ENCODE results near the gene STEEP1. TPM values are rescaled to one million over a fixed set of nuclear protein-coding genes. Genes with fewer than 3 reads are reported as not detected.

The STEEP1 gene
- total RNA-seq, 1 experiment from 2014 or later = 30.4 TPM

DNA sequence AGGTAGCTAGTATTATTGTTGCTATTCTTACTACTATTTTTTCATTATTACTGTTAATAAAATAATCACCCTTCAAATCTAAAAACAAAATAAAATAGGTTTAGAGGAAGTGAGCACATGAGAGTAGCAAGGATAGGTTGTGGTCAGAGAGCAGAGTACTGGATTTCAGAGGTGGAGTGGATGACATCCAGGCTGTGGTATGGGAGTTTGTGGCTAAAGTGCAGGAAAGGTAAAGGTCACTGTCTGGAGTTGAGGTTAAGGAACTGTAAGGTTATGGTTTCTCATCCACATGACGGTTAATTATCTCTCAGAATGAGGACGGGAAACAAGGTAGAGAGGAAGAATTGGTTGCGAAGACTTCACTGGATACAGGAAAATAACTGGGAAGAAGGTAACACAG, 27.7 kb downstream of the STEEP1 start:
- Histone ChIP-seq H3K14ac (ENCODE audit: insufficient read depth, low read length) (no peak overlapping the region), H3K56ac (ENCODE audit: insufficient read length, low read depth, low read length) (no peak overlapping the region), H3K23ac (ENCODE audit: insufficient read length, low read depth, low read length) (no peak overlapping the region), H2AFZ (ENCODE audit: low read length) (no peak overlapping the region), H3K9me3 (ENCODE audit: control insufficient read depth, low read depth, low read length) (peaks cover 28% of the 10 kb centered on the region), H3K9ac (ENCODE audit: extremely low read depth, insufficient read length, low read length) (no peak overlapping the region), H4K91ac (ENCODE audit: insufficient read length, low read depth, low read length) (no peak overlapping the region), H3K18ac (ENCODE audit: insufficient read length, low read depth, low read length) (no peak overlapping the region), H2BK5ac (ENCODE audit: insufficient read length, low read length) (no peak overlapping the region), H3K4me2 (ENCODE audit: insufficient read depth, insufficient read length, low read length) (no peak overlapping the region), H2BK120ac (ENCODE audit: low read depth, low read length, poor library complexity, severe bottlenecking) (no peak overlapping the region), H3K79me2 (ENCODE audit: insufficient read depth, low read length) (no peaks in the 10 kb centered on the region), H2AK5ac (ENCODE audit: insufficient read length, low read length) (no peak overlapping the region), H3T11ph (ENCODE audit: low read length) (no peak overlapping the region), H2BK12ac (ENCODE audit: insufficient read length, low read depth, low read length) (no peak overlapping the region), H4K5ac (ENCODE audit: insufficient read length, low read depth, low read length) (no peak overlapping the region), H4K20me1 (ENCODE audit: control insufficient read depth, insufficient read depth, insufficient read length) (no peaks in the 10 kb centered on the region), H2BK15ac (ENCODE audit: low read depth, low read length) (no peak overlapping the region), H2BK20ac (ENCODE audit: low read depth, low read length, poor library complexity, severe bottlenecking) (no peak overlapping the region), H3K27me3 (ENCODE audit: insufficient read depth, low read length) (no peaks in the 10 kb centered on the region), H4K8ac (replicated peaks; ENCODE audit: insufficient read length, low read depth, low read length) (no peak overlapping the region), H3K4ac (ENCODE audit: low read depth, low read length) (no peak overlapping the region), H3K23me2 (ENCODE audit: insufficient read length, low read depth, low read length, poor library complexity, severe bottlenecking) (no peaks in the 10 kb centered on the region), H3K4me1 (ENCODE audit: insufficient read depth, low read length) (no peaks in the 10 kb centered on the region; the same call in 1 of the 2 replicates), H3K27ac (ENCODE audit: insufficient read length, low read depth, low read length) (no peak overlapping the region), H3K79me1 (ENCODE audit: insufficient read depth, low read depth, low read length, poor library complexity, severe bottlenecking) (no peaks in the 10 kb centered on the region)
- Mint-ChIP-seq H3K36me3 (ENCODE audit: insufficient read depth in 1 of 3, low read depth in 3 of 3) (peaks cover 9 to 46% (median 16%) of the 10 kb centered on the region in 3 experiments; a peak in 6 of 7 replicates), H3K9me3 (peaks cover 54 to 56% of the 10 kb centered on the region in 2 experiments), H3K27me3 (ENCODE audit: low read depth) (no peaks in the 10 kb centered on the region), H3K4me3 (no peak overlapping the region), H3K27ac (no peak overlapping the region), H3K4me1 (peaks cover 0 to 8% of the 10 kb centered on the region in 2 experiments; a peak in 1 of 4 replicates)
- TF ChIP-seq, protein P1, sequence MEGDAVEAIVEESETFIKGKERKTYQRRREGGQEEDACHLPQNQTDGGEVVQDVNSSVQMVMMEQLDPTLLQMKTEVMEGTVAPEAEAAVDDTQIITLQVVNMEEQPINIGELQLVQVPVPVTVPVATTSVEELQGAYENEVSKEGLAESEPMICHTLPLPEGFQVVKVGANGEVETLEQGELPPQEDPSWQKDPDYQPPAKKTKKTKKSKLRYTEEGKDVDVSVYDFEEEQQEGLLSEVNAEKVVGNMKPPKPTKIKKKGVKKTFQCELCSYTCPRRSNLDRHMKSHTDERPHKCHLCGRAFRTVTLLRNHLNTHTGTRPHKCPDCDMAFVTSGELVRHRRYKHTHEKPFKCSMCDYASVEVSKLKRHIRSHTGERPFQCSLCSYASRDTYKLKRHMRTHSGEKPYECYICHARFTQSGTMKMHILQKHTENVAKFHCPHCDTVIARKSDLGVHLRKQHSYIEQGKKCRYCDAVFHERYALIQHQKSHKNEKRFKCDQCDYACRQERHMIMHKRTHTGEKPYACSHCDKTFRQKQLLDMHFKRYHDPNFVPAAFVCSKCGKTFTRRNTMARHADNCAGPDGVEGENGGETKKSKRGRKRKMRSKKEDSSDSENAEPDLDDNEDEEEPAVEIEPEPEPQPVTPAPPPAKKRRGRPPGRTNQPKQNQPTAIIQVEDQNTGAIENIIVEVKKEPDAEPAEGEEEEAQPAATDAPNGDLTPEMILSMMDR (conservative IDR thresholded peaks at IDR 0.05) = no peak
- no peak for DNase-seq
- WGBS (ENCODE audit: extremely low coverage, insufficient read length, low lambda C conversion rate) = no CpG with 5 or more reads among the region's 3 CpGs

Data from H9 (cell line).